ENCODE results near the gene OR2A14.
"Not testable (repeated sequence)": the region's sequence is repeated elsewhere in the genome, so short reads cannot be mapped to it uniquely, and the experiment has no call there.

Gene OR2A14

GRCh38 chr7:144109283-144109682, 13.7 kb upstream of the OR2A14 start, which contains the start of gene OR2A2:
Gene OR2A2, plus strand, starts transcription at chr7:144109583. Its CDS starts 0 bp downstream, at chr7:144109583.
- no peak for FAIRE-seq
- TF ChIP-seq TAF1 (IDR thresholded peaks at IDR 0.05; ENCODE audit: low read depth, low read length) (no peak), POU2F2 (IDR thresholded peaks at IDR 0.05; ENCODE audit: low read depth, low read length) (no peak), POLR2AphosphoS5 (IDR thresholded peaks at IDR 0.05; ENCODE audit: low read depth, low read length) (no peak), PAX5 (IDR thresholded peaks at IDR 0.05; ENCODE audit: insufficient read depth, low read length, severe bottlenecking) (no peak), POLR2A (IDR thresholded peaks at IDR 0.05; ENCODE audit: low read depth, low read length) (no peak)
- no peak for DNase-seq (ENCODE audit: insufficient read length, low spot score)

GRCh38 chr7:144110272-144110671, 12.7 kb upstream of the OR2A14 start:
- DNase-seq (ENCODE audit: insufficient read length, low spot score), result no peak
- FAIRE-seq, result no peak
- TF ChIP-seq TAF1 (IDR thresholded peaks at IDR 0.05; ENCODE audit: low read depth, low read length), result no peak
- no peak for TF ChIP-seq POLR2A (IDR thresholded peaks at IDR 0.05; ENCODE audit: low read depth, low read length)
- no peak for TF ChIP-seq POU2F2 (IDR thresholded peaks at IDR 0.05; ENCODE audit: low read depth, low read length)
- TF ChIP-seq SPI1 (IDR thresholded peaks at IDR 0.05; ENCODE audit: low read depth, low read length), result no peak
- TF ChIP-seq PAX5 (IDR thresholded peaks at IDR 0.05; ENCODE audit: insufficient read depth, low read length, severe bottlenecking), result no peak
- TF ChIP-seq POLR2AphosphoS5 (IDR thresholded peaks at IDR 0.05; ENCODE audit: low read depth, low read length), result no peak

GRCh38 chr7:144113651-144114050, 9.3 kb upstream of the OR2A14 start:
- TF ChIP-seq PAX5 (IDR thresholded peaks at IDR 0.05; ENCODE audit: insufficient read depth, low read length, severe bottlenecking) (no peak), POLR2A (IDR thresholded peaks at IDR 0.05; ENCODE audit: low read depth, low read length) (no peak), TAF1 (IDR thresholded peaks at IDR 0.05; ENCODE audit: low read depth, low read length) (no peak), POLR2AphosphoS5 (IDR thresholded peaks at IDR 0.05; ENCODE audit: low read depth, low read length) (no peak), POU2F2 (IDR thresholded peaks at IDR 0.05; ENCODE audit: low read depth, low read length) (no peak), SPI1 (IDR thresholded peaks at IDR 0.05; ENCODE audit: low read depth, low read length) (no peak)
- FAIRE-seq (no peak), DNase-seq (ENCODE audit: insufficient read length, low spot score) (no peak)

GRCh38 chr7:144118341-144118740, 4.6 kb upstream of the OR2A14 start:
- TF ChIP-seq TAF1 (IDR thresholded peaks at IDR 0.05; ENCODE audit: low read depth, low read length), result no peak
- no peak for TF ChIP-seq POU2F2 (IDR thresholded peaks at IDR 0.05; ENCODE audit: low read depth, low read length)
- TF ChIP-seq PAX5 (IDR thresholded peaks at IDR 0.05; ENCODE audit: insufficient read depth, low read length, severe bottlenecking), result no peak
- no peak for TF ChIP-seq SPI1 (IDR thresholded peaks at IDR 0.05; ENCODE audit: low read depth, low read length)
- TF ChIP-seq POLR2A (IDR thresholded peaks at IDR 0.05; ENCODE audit: low read depth, low read length), result no peak
- no peak for TF ChIP-seq POLR2AphosphoS5 (IDR thresholded peaks at IDR 0.05; ENCODE audit: low read depth, low read length)
- DNase-seq (ENCODE audit: insufficient read length, low spot score) (no peak), FAIRE-seq (no peak)

- peak; percentile 88 for FAIRE-seq
- no peak for TF ChIP-seq TAF1 (IDR thresholded peaks at IDR 0.05; ENCODE audit: low read depth, low read length)
- no peak for TF ChIP-seq POLR2AphosphoS5 (IDR thresholded peaks at IDR 0.05; ENCODE audit: low read depth, low read length)
- TF ChIP-seq SPI1 (IDR thresholded peaks at IDR 0.05; ENCODE audit: low read depth, low read length), result no peak
- TF ChIP-seq POLR2A (IDR thresholded peaks at IDR 0.05; ENCODE audit: low read depth, low read length), result no peak
- no peak for TF ChIP-seq PAX5 (IDR thresholded peaks at IDR 0.05; ENCODE audit: insufficient read depth, low read length, severe bottlenecking)
- TF ChIP-seq POU2F2 (IDR thresholded peaks at IDR 0.05; ENCODE audit: low read depth, low read length), result no peak
Observed at GRCh38 chr7:144127714-144128334, 4.8 kb downstream of the OR2A14 start.

GRCh38 chr7:144129601-144130000, 6.6 kb downstream of the OR2A14 start:
- not testable (repeated sequence) for FAIRE-seq; DNase-seq (ENCODE audit: insufficient read length, low spot score)

More at GRCh38 chr7:144127714-144128334, 4.8 kb downstream of the OR2A14 start:
- DNase-seq (ENCODE audit: insufficient read length, low spot score), result peak; percentile 66

- no peak for FAIRE-seq
- TF ChIP-seq POLR2A (IDR thresholded peaks at IDR 0.05; ENCODE audit: low read depth, low read length) (no peak), TAF1 (IDR thresholded peaks at IDR 0.05; ENCODE audit: low read depth, low read length) (no peak), POU2F2 (IDR thresholded peaks at IDR 0.05; ENCODE audit: low read depth, low read length) (no peak), POLR2AphosphoS5 (IDR thresholded peaks at IDR 0.05; ENCODE audit: low read depth, low read length) (no peak), PAX5 (IDR thresholded peaks at IDR 0.05; ENCODE audit: insufficient read depth, low read length, severe bottlenecking) (no peak), SPI1 (IDR thresholded peaks at IDR 0.05; ENCODE audit: low read depth, low read length) (no peak)
- no peak for DNase-seq (ENCODE audit: insufficient read length, low spot score)
Observed at GRCh38 chr7:144130730-144131129, 7.8 kb downstream of the OR2A14 start.

- TF ChIP-seq PAX5 (IDR thresholded peaks at IDR 0.05; ENCODE audit: insufficient read depth, low read length, severe bottlenecking) (no peak), POLR2AphosphoS5 (IDR thresholded peaks at IDR 0.05; ENCODE audit: low read depth, low read length) (no peak), SPI1 (IDR thresholded peaks at IDR 0.05; ENCODE audit: low read depth, low read length) (no peak), TAF1 (IDR thresholded peaks at IDR 0.05; ENCODE audit: low read depth, low read length) (no peak), POLR2A (IDR thresholded peaks at IDR 0.05; ENCODE audit: low read depth, low read length) (no peak), POU2F2 (IDR thresholded peaks at IDR 0.05; ENCODE audit: low read depth, low read length) (no peak)
- DNase-seq (ENCODE audit: insufficient read length, low spot score) (no peak), FAIRE-seq (no peak)
Observed at GRCh38 chr7:144132262-144132661, 9.3 kb downstream of the OR2A14 start.

GRCh38 chr7:144133307-144133706, 10.3 kb downstream of the OR2A14 start:
- no peak for DNase-seq (ENCODE audit: insufficient read length, low spot score)
- no peak for TF ChIP-seq TAF1 (IDR thresholded peaks at IDR 0.05; ENCODE audit: low read depth, low read length)
- no peak for TF ChIP-seq POLR2A (IDR thresholded peaks at IDR 0.05; ENCODE audit: low read depth, low read length)
- TF ChIP-seq PAX5 (IDR thresholded peaks at IDR 0.05; ENCODE audit: insufficient read depth, low read length, severe bottlenecking), result no peak
- no peak for TF ChIP-seq SPI1 (IDR thresholded peaks at IDR 0.05; ENCODE audit: low read depth, low read length)
- no peak for TF ChIP-seq POLR2AphosphoS5 (IDR thresholded peaks at IDR 0.05; ENCODE audit: low read depth, low read length)
- TF ChIP-seq POU2F2 (IDR thresholded peaks at IDR 0.05; ENCODE audit: low read depth, low read length), result no peak
- FAIRE-seq, result no peak

GRCh38 chr7:144134116-144134515, 11.1 kb downstream of the OR2A14 start:
- FAIRE-seq, result no peak
- TF ChIP-seq POLR2AphosphoS5 (IDR thresholded peaks at IDR 0.05; ENCODE audit: low read depth, low read length) (no peak), POU2F2 (IDR thresholded peaks at IDR 0.05; ENCODE audit: low read depth, low read length) (no peak), TAF1 (IDR thresholded peaks at IDR 0.05; ENCODE audit: low read depth, low read length) (no peak), SPI1 (IDR thresholded peaks at IDR 0.05; ENCODE audit: low read depth, low read length) (no peak), PAX5 (IDR thresholded peaks at IDR 0.05; ENCODE audit: insufficient read depth, low read length, severe bottlenecking) (no peak), POLR2A (IDR thresholded peaks at IDR 0.05; ENCODE audit: low read depth, low read length) (no peak)
- DNase-seq (ENCODE audit: insufficient read length, low spot score), result no peak

Data from GM12891 (cell line).